ENCODE results near the gene HIPK1.

Gene HIPK1

DNA sequence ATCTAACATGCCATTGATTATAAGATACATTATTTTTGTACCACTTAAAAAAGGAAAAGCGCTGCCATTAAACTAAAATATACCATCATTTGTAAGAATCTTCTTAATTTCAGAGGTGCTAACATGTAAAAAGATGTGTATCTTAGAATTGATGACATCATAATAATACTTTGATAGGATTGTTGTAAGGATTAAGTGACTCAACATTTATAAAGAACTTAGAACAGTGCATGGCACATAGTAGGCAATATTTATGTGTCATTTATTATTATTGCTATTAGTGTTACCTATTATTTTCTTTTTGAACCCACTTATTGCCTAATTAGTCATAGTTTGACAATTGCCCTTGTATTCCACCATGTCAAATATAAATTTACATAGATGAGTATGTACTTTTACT is 21.8 kb downstream of the HIPK1 start:
- no peaks in the 10 kb centered on the region for H3K9me3 ChIP-seq (ENCODE audit: control insufficient read depth, low read length)
- H3K9ac ChIP-seq (ENCODE audit: low read length) = no peak overlapping the region
- peaks cover 12% of the 10 kb centered on the region for H3K4me1 ChIP-seq (ENCODE audit: control insufficient read depth, insufficient read depth, low read length)
- no peaks in the 10 kb centered on the region for H3K27me3 ChIP-seq (ENCODE audit: control insufficient read depth, insufficient read depth, low read length)
- no peak overlapping the region for H3K4me3 ChIP-seq (ENCODE audit: low read length)
- H3K36me3 ChIP-seq (ENCODE audit: control insufficient read depth, insufficient read depth, low read length) = no peaks in the 10 kb centered on the region

DNA sequence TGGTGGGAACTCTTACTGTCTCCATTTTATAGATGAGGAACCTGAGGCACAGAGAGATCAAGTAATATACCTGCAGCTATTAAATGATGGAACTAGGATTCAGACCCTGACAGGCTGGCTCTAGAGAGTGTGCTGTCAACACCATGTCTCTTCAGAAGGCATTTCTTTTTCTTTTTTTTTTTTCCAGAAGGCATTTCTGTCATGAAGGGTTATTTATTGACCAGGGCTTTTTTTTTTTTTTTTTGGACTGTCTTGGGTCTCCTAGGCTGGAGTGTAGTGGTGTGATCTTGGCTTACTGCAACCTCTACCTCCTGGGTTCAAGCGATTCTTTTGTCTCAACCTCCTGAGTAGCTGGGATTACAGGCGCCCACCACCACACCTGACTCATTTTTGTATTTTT is 22.6 kb downstream of the HIPK1 start:
- H3K4me3 ChIP-seq (ENCODE audit: low read length) = no peak overlapping the region
- H3K9me3 ChIP-seq (ENCODE audit: control insufficient read depth, low read length) = no peaks in the 10 kb centered on the region
- H3K4me1 ChIP-seq (ENCODE audit: control insufficient read depth, insufficient read depth, low read length) = peaks cover 5% of the 10 kb centered on the region
- H3K36me3 ChIP-seq (ENCODE audit: control insufficient read depth, insufficient read depth, low read length) = no peaks in the 10 kb centered on the region
- H3K9ac ChIP-seq (ENCODE audit: low read length) = no peak overlapping the region
- no peaks in the 10 kb centered on the region for H3K27me3 ChIP-seq (ENCODE audit: control insufficient read depth, insufficient read depth, low read length)

DNA sequence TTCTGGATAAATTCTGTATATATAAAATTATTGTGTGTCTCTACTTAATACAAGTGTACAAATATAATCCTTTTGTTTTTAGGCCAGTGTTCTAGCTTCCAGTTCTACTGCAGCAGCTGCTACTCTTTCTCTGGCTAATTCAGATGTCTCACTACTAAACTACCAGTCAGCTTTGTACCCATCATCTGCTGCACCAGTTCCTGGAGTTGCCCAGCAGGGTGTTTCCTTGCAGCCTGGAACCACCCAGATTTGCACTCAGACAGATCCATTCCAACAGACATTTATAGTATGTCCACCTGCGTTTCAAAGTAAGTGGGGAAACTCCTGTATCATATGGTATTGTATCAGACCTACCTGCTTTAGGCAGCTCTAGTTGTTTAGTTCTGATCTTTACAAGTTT is 28.9 kb downstream of the HIPK1 start:
- Histone ChIP-seq H3K9me3 (ENCODE audit: control insufficient read depth, low read length) (no peaks in the 10 kb centered on the region), H3K9ac (ENCODE audit: low read length) (no peak overlapping the region), H3K36me3 (ENCODE audit: control insufficient read depth, insufficient read depth, low read length) (peaks cover 4% of the 10 kb centered on the region), H3K4me3 (ENCODE audit: low read length) (no peak overlapping the region), H3K4me1 (ENCODE audit: control insufficient read depth, insufficient read depth, low read length) (no peaks in the 10 kb centered on the region), H3K27me3 (ENCODE audit: control insufficient read depth, insufficient read depth, low read length) (no peaks in the 10 kb centered on the region)

DNA sequence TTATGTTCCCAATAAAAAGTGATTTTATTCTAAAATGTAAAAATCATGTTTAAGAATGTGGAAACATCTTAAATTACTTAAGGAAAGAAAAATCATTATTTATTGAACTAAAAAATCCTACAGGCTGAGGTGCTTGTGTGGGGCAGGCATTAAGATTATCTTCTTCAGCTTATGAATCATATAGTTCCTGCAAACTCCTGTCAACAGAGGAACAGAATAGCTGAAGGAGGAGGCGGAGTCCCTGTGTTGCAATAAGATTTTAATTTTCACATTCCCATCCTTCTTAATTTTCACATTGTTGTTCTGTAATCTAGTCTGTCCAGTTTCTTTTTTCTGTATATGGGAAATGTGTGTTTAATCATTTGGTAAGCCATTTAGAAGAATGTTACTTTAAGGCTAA is 29.6 kb downstream of the HIPK1 start:
- H3K9me3 ChIP-seq (ENCODE audit: control insufficient read depth, low read length) = no peaks in the 10 kb centered on the region
- H3K36me3 ChIP-seq (ENCODE audit: control insufficient read depth, insufficient read depth, low read length) = peaks cover 4% of the 10 kb centered on the region
- H3K27me3 ChIP-seq (ENCODE audit: control insufficient read depth, insufficient read depth, low read length) = no peaks in the 10 kb centered on the region
- no peak overlapping the region for H3K4me3 ChIP-seq (ENCODE audit: low read length)
- H3K9ac ChIP-seq (ENCODE audit: low read length) = no peak overlapping the region
- H3K4me1 ChIP-seq (ENCODE audit: control insufficient read depth, insufficient read depth, low read length) = no peaks in the 10 kb centered on the region

DNA sequence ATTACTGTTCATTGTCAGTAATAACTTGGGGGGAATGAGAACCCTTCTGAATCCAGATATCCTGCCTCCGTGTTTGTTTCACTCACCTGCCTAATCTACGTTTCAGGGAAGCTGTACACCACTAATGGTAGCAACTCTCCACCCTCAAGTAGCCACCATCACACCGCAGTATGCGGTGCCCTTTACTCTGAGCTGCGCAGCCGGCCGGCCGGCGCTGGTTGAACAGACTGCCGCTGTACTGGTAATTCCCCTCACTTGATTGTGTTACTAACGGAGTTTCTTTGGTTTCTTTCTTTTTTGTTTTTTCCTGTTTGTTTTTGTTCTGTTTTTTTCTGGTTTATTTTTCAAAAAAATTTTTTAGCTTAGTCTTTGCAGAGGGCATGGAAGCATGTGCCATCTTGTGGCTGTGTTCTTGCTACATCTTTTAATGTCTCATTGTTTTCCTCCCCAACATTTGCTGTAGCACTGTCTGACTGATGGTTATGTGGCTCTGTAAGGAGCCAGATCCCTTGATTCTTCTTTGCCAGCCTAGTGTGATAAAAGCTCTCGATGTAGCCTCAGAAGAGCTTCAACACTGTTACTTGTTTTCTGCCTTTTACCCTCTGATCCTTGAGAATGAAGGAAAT is 34.3 kb downstream of the HIPK1 start:
- H3K4me3 ChIP-seq (ENCODE audit: low read length) = no peak overlapping the region
- no peaks in the 10 kb centered on the region for H3K4me1 ChIP-seq (ENCODE audit: control insufficient read depth, insufficient read depth, low read length)
- H3K36me3 ChIP-seq (ENCODE audit: control insufficient read depth, insufficient read depth, low read length) = peaks cover 4% of the 10 kb centered on the region
- no peak overlapping the region for H3K9ac ChIP-seq (ENCODE audit: low read length)
- no peaks in the 10 kb centered on the region for H3K9me3 ChIP-seq (ENCODE audit: control insufficient read depth, low read length)
- no peaks in the 10 kb centered on the region for H3K27me3 ChIP-seq (ENCODE audit: control insufficient read depth, insufficient read depth, low read length)

DNA sequence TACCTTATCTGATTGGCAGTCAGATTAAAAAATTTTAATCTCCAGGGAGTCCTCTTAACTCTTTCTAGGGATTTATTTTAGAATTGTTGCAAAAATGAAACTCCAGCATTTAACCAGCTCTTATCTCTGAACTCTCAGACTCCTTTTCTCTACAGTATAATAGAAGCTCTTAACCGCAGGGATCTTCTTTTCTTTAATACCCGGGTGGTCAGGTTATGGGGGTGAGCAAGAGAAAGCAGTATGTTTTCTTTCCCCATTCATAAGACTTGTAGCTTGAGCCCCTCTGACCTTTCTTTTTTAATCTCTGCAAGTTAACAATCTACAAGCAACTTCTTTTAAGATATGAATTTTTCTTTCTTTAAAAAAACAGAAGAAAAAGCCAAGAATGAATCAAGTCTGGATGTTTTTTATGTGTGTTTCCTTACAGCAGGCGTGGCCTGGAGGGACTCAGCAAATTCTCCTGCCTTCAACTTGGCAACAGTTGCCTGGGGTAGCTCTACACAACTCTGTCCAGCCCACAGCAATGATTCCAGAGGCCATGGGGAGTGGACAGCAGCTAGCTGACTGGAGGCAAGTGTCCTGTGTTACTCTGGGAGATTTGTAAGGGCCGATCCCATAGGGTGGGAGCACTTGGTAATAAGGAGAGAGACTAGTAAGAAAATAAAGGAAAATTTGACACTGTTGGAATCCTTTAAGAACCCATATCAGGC is 36.7 kb downstream of the HIPK1 start:
- Histone ChIP-seq H3K27me3 (ENCODE audit: control insufficient read depth, insufficient read depth, low read length) (no peaks in the 10 kb centered on the region), H3K9ac (ENCODE audit: low read length) (no peak overlapping the region), H3K9me3 (ENCODE audit: control insufficient read depth, low read length) (no peaks in the 10 kb centered on the region), H3K4me1 (ENCODE audit: control insufficient read depth, insufficient read depth, low read length) (no peaks in the 10 kb centered on the region), H3K36me3 (ENCODE audit: control insufficient read depth, insufficient read depth, low read length) (peaks cover 11% of the 10 kb centered on the region), H3K4me3 (ENCODE audit: low read length) (no peak overlapping the region)

DNA sequence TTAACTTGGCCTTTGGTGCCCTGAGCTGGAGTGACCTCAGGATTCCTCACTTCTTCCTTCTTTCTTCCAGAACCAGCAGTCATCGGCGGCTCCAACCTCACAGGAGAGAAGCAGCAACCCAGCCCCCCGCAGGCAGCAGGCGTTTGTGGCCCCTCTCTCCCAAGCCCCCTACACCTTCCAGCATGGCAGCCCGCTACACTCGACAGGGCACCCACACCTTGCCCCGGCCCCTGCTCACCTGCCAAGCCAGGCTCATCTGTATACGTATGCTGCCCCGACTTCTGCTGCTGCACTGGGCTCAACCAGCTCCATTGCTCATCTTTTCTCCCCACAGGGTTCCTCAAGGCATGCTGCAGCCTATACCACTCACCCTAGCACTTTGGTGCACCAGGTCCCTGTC is 43.8 kb downstream of the HIPK1 start:
- Histone ChIP-seq H3K4me1 (ENCODE audit: control insufficient read depth, insufficient read depth, low read length) (no peaks in the 10 kb centered on the region), H3K36me3 (ENCODE audit: control insufficient read depth, insufficient read depth, low read length) (peaks cover 8% of the 10 kb centered on the region), H3K9me3 (ENCODE audit: control insufficient read depth, low read length) (no peaks in the 10 kb centered on the region), H3K27me3 (ENCODE audit: control insufficient read depth, insufficient read depth, low read length) (no peaks in the 10 kb centered on the region), H3K4me3 (ENCODE audit: low read length) (no peak overlapping the region), H3K9ac (ENCODE audit: low read length) (no peak overlapping the region)

DNA sequence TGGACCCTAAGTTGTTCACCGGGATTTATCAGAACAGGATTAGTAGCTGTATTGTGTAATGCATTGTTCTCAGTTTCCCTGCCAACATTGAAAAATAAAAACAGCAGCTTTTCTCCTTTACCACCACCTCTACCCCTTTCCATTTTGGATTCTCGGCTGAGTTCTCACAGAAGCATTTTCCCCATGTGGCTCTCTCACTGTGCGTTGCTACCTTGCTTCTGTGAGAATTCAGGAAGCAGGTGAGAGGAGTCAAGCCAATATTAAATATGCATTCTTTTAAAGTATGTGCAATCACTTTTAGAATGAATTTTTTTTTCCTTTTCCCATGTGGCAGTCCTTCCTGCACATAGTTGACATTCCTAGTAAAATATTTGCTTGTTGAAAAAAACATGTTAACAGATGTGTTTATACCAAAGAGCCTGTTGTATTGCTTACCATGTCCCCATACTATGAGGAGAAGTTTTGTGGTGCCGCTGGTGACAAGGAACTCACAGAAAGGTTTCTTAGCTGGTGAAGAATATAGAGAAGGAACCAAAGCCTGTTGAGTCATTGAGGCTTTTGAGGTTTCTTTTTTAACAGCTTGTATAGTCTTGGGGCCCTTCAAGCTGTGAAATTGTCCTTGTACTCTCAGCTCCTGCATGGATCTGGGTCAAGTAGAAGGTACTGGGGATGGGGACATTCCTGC is 46.2 kb downstream of the HIPK1 start:
- Histone ChIP-seq H3K36me3 (ENCODE audit: control insufficient read depth, insufficient read depth, low read length) (no peaks in the 10 kb centered on the region), H3K9me3 (ENCODE audit: control insufficient read depth, low read length) (no peaks in the 10 kb centered on the region), H3K9ac (ENCODE audit: low read length) (no peak overlapping the region), H3K27me3 (ENCODE audit: control insufficient read depth, insufficient read depth, low read length) (no peaks in the 10 kb centered on the region), H3K4me1 (ENCODE audit: control insufficient read depth, insufficient read depth, low read length) (peaks cover 4% of the 10 kb centered on the region), H3K4me3 (ENCODE audit: low read length) (no peak overlapping the region)

DNA sequence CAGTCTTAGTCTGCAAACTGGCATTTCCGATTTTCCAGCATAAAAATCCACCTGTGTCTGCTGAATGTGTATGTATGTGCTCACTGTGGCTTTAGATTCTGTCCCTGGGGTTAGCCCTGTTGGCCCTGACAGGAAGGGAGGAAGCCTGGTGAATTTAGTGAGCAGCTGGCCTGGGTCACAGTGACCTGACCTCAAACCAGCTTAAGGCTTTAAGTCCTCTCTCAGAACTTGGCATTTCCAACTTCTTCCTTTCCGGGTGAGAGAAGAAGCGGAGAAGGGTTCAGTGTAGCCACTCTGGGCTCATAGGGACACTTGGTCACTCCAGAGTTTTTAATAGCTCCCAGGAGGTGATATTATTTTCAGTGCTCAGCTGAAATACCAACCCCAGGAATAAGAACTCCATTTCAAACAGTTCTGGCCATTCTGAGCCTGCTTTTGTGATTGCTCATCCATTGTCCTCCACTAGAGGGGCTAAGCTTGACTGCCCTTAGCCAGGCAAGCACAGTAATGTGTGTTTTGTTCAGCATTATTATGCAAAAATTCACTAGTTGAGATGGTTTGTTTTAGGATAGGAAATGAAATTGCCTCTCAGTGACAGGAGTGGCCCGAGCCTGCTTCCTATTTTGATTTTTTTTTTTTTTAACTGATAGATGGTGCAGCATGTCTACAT is 47.6 kb downstream of the HIPK1 start:
- no peak overlapping the region for H3K9ac ChIP-seq (ENCODE audit: low read length)
- H3K9me3 ChIP-seq (ENCODE audit: control insufficient read depth, low read length) = no peaks in the 10 kb centered on the region
- no peak overlapping the region for H3K4me3 ChIP-seq (ENCODE audit: low read length)
- peaks cover 9% of the 10 kb centered on the region for H3K4me1 ChIP-seq (ENCODE audit: control insufficient read depth, insufficient read depth, low read length)
- no peaks in the 10 kb centered on the region for H3K27me3 ChIP-seq (ENCODE audit: control insufficient read depth, insufficient read depth, low read length)
- H3K36me3 ChIP-seq (ENCODE audit: control insufficient read depth, insufficient read depth, low read length) = no peaks in the 10 kb centered on the region

DNA sequence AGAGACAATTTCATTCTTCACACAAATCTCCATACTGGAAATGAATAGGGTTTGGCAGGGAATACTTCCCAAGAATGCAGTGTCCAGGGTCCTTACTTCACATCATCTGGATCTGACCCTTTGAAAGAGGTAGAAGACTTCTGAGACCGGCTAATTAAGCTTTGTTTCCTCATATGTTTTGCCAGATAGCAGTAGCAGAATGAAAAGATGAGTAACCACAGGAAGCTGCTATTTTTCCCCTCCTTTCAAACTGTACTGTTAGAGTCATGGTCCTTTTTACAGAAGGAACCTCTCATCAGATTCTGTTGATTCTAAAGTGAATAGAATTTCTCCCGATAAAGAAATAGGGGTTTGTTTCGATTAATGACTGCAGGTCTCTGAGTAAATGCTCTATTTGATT is 48.8 kb downstream of the HIPK1 start:
- H3K9ac ChIP-seq (ENCODE audit: low read length) = no peak overlapping the region
- H3K36me3 ChIP-seq (ENCODE audit: control insufficient read depth, insufficient read depth, low read length) = no peaks in the 10 kb centered on the region
- H3K4me3 ChIP-seq (ENCODE audit: low read length) = no peak overlapping the region
- no peaks in the 10 kb centered on the region for H3K27me3 ChIP-seq (ENCODE audit: control insufficient read depth, insufficient read depth, low read length)
- no peaks in the 10 kb centered on the region for H3K9me3 ChIP-seq (ENCODE audit: control insufficient read depth, low read length)
- H3K4me1 ChIP-seq (ENCODE audit: control insufficient read depth, insufficient read depth, low read length) = peaks cover 17% of the 10 kb centered on the region

DNA sequence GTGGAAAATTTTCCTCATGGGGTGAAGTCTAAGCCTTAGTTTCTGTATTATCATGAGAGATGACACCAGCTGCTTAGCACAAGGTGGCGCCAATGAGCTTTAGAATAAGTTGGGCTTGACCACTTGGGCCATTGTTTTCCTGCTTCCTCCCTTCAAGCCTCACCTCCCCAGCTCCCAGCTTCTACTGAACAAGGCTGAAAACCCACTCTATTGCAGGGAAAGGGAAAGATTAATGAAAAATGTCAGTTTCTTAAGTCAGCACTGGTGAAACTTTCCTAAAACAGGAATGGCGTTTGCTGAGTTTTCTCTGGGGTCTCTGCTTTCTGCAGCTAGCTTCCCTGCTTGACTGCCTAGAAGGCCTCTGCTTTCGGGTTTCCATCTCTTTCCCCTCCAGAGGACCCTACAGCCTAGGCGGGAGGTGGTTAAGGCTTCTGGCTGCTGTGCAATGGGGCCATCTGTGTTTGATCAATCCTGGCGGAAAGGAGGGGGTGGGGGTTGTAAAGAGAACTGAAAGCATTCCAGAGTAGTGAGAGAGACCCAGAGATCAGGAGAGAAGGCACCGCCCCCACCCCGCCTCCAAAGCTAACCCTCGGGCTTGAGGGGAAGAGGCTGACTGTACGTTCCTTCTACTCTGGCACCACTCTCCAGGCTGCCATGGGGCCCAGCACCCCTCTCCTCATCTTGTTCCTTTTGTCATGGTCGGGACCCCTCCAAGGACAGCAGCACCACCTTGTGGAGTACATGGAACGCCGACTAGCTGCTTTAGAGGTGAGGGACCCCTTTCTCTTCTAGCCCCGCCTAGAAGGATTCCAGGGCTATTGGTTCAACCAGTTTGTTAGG is 50.0 kb downstream of the HIPK1 start, which contains the start of gene OLFML3:
Gene OLFML3, plus strand, starts transcription at position 612 of the 840 bp plus-strand sequence. Its CDS starts 43 bp downstream, at position 655.
- Histone ChIP-seq H3K4me1 (ENCODE audit: control insufficient read depth, insufficient read depth, low read length) (peaks cover 22% of the 10 kb centered on the region), H3K4me3 (ENCODE audit: low read length) (no peak within 1 kb of the TSS)

More for the DNA sequence above, 50.0 kb downstream of the HIPK1 start, which contains the start of gene OLFML3:
- no peaks in the 10 kb centered on the region for H3K9me3 ChIP-seq (ENCODE audit: control insufficient read depth, low read length)
- H3K36me3 ChIP-seq (ENCODE audit: control insufficient read depth, insufficient read depth, low read length) = no peaks in the 10 kb centered on the region
- peak within 1 kb of the TSS; percentile 50 for H3K9ac ChIP-seq (ENCODE audit: low read length)
- no peaks in the 10 kb centered on the region for H3K27me3 ChIP-seq (ENCODE audit: control insufficient read depth, insufficient read depth, low read length)
